Stomach smooth muscle (tissue), 2 donors: ENCODE data around the gene GID8.

Experiments
- H3K27ac ChIP-seq: one replicate; pipeline ENCODE4 v1.7.0; 2013; ENCODE audit warnings: mild to moderate bottlenecking, low read length, inconsistent platforms
- H3K27me3 ChIP-seq, 2 donors: one replicate each; pipeline ENCODE4 v1.7.0; 2013; ENCODE audit warnings: low read length in 2 of 2; ENCODE audit not compliant: insufficient read depth in 2 of 2, control insufficient read depth in 1 of 2
- H3K36me3 ChIP-seq, 2 donors: one replicate each; pipeline ENCODE4 v1.7.0; 2013; ENCODE audit warnings: low read length in 2 of 2; ENCODE audit not compliant: control insufficient read depth in 2 of 2, insufficient read depth in 2 of 2
- H3K4me1 ChIP-seq: one replicate; pipeline ENCODE4 v1.7.0; 2013; ENCODE audit warnings: low read length; ENCODE audit not compliant: control insufficient read depth, insufficient read depth
- H3K4me3 ChIP-seq, 2 donors: one replicate each; pipeline ENCODE4 v1.7.0; 2013; ENCODE audit warnings: low read length in 2 of 2
- H3K9ac ChIP-seq, 2 donors: one replicate each; pipeline ENCODE4 v1.7.0; 2013; ENCODE audit warnings: low read length in 2 of 2, mild to moderate bottlenecking in 1 of 2
- H3K9me3 ChIP-seq, 2 donors: one replicate each; pipeline ENCODE4 v1.7.0; 2013; ENCODE audit warnings: low read length in 2 of 2; ENCODE audit not compliant: control insufficient read depth in 2 of 2
- donor health status: healthy.
- donor health status: Pancreatic carcinoma.

Gene GID8

DNA sequence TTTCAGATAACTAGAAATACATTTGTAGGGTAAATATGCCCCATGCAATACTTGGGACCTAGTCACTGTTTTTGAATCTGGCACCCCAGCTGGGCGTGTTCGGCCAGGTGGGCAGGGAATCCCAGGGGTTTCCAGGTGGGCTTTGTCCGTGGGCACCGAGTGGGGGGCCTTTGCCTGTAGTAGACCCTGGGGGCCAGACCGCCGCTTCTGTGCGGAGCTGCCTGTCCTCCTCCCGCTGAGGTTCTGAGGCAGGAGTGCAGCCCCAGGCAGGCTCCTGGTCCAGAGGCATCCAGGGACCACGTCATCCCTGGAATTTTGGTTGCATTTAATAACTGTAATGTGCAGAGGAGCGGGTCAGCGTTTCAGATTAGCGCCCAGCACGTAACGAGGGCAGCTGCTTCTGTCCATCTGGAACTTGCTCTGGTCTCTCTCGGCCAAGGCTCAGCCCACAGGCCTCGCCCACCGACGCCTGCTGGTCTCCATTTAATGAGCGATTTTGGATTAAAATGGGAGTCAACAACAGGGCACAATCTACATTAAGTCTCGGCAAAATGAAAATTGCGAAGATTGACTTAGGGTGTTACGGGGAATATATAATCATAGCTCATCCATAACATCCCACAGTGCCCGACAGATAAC lies 56.0 kb downstream of the GID8 start:
- Histone ChIP-seq H3K9me3 (no peaks in the 10 kb centered on the region), H3K27me3 (peaks cover 17 to 33% of the 10 kb centered on the region in 2 donors), H3K27ac (no peak overlapping the region), H3K4me3 (no peak overlapping the region), H3K9ac (no peak overlapping the region), H3K36me3 (no peaks in the 10 kb centered on the region), H3K4me1 (no peaks in the 10 kb centered on the region)

DNA sequence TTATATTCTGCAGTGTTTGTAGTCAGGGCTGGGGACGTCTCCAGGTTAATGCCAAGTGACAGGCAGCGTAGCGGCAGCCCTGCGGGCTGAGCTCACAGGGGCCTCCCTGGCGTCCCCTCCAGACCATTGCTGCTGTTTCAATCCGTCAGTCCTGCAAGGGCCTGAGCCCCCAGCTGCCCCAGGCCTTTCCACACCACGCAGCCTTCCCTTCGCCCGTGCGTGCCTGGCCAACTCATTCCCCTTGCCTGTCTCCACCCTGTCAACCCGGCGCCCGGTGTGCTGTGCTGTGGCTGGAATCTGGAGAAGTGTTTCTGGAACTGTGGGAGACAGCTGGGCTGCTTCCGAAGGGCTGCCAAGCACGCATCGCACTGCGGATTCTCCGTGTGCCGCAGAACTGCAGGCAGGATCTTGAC lies 56.9 kb downstream of the GID8 start:
- Histone ChIP-seq H3K27ac (no peak overlapping the region), H3K9me3 (no peaks in the 10 kb centered on the region), H3K27me3 (peaks cover 23 to 39% of the 10 kb centered on the region in 2 donors), H3K4me1 (no peaks in the 10 kb centered on the region), H3K9ac (no peak overlapping the region), H3K36me3 (no peaks in the 10 kb centered on the region), H3K4me3 (no peak overlapping the region)

DNA sequence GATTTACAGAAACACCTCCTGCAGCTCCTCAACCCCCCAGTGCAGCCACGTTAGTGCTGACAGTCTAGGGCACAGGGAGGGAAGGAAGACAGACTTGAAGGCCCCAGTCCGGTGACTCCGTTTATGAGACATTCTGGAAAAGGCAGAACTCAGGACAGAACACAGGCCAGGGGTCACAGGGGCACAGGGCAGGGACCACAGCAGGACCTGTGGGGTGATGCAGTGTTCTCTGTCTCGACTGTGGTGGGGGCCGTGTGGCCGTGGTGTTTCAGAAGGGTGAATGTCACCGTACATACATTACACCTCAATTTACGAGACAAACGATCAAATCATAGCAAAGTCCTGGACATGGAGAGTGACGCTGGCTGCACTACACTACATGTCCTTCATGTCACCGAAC lies 57.5 kb downstream of the GID8 start:
- H3K27me3 ChIP-seq: peaks cover 27 to 43% of the 10 kb centered on the region in 2 donors
- no peak overlapping the region for H3K27ac ChIP-seq
- no peak overlapping the region for H3K4me3 ChIP-seq
- no peaks in the 10 kb centered on the region for H3K4me1 ChIP-seq
- no peaks in the 10 kb centered on the region for H3K9me3 ChIP-seq
- no peak overlapping the region for H3K9ac ChIP-seq
- H3K36me3 ChIP-seq: no peaks in the 10 kb centered on the region

DNA sequence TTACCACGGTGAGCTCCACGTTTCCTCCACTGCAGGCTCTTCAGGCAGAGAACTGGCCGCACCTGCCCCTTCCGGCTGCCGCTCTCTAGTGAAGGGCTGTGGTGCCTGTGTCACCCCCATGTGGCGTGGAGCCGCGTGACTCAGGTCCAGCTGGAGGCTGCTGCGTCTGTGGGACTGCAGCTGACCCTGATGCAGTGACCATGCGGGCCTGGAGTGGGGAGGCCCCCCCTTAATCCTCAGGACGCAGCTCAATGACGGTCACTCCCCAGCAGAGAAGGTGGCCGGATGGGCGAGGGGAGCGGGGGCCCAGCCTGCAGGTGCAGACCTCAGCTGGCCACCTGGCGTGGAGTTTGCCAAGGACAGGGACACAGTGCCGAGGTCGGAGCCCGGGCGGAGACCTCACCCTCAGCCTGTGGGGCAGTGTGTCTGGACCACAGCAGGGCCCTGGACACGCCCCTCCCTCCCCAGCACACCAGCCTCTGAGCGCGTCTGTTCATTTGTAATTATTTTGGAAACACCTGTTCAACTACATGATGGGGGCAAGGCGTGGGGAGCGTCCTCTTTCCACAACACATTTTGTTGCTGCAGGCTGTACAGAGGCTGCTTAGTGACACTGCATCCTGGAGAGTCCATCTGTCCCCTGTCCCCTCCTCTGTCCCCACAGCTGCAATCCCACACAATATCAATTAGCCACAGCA lies 58.1 kb downstream of the GID8 start:
- H3K4me1 ChIP-seq: no peaks in the 10 kb centered on the region
- H3K9me3 ChIP-seq: no peaks in the 10 kb centered on the region
- peaks cover 30 to 42% of the 10 kb centered on the region in 2 donors for H3K27me3 ChIP-seq
- no peak overlapping the region for H3K9ac ChIP-seq
- H3K27ac ChIP-seq: no peak overlapping the region
- no peak overlapping the region for H3K4me3 ChIP-seq
- H3K36me3 ChIP-seq: no peaks in the 10 kb centered on the region

DNA sequence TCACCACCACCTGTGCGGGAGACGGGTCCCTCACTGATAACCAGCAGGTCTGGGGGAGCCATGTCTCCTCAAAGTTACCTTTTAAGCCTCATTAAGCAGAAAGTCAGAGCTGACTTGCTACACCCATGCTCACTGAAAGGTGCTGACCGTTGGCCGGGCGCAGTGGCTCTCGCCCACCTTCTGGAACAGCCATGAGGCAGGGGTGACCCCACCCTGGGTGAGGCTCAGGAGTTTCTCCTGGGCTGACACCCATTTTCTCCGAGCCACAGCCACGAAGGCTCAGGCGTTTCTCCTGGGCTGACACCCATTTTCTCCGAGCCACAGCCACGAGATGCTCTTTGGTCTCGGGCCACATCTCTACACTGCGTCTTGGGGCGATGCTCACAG lies 58.6 kb downstream of the GID8 start:
- Histone ChIP-seq H3K4me3 (no peak overlapping the region), H3K36me3 (no peaks in the 10 kb centered on the region), H3K27me3 (peaks cover 31 to 40% of the 10 kb centered on the region in 2 donors), H3K27ac (no peak overlapping the region), H3K4me1 (no peaks in the 10 kb centered on the region), H3K9me3 (no peaks in the 10 kb centered on the region), H3K9ac (no peak overlapping the region)

GRCh38 chr20:62997417-62998035 lies 59.6 kb downstream of the GID8 start:
- Histone ChIP-seq H3K27me3 (peaks cover 28 to 44% of the 10 kb centered on the region in 2 donors), H3K9ac (no peak overlapping the region), H3K4me1 (no peaks in the 10 kb centered on the region), H3K36me3 (no peaks in the 10 kb centered on the region), H3K27ac (no peak overlapping the region), H3K4me3 (no peak overlapping the region), H3K9me3 (no peaks in the 10 kb centered on the region)
